ENCODE data around the gene TAGLN3.

DNA sequence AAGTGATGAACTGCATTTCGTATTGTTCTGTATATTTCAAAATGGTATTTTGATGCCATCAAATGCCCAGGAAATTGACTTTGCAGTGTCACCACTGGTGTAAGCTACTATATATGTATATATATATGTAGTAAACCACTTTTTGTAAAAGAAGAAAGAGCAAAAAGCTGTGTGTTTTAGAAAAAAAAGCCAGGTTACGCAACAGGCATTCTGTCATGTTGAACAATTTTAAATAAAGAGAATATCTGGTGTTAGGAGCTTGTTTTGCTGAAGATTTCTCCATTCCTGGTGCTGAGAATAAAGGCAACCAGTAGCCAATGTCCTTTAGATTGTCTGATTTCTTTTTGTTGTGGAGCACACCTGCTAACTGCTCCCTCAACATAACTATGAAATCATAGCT is 23.6 kb upstream of the TAGLN3 start:
- TF ChIP-seq EZH2 (IDR thresholded peaks at IDR 0.05; ENCODE audit: borderline replicate concordance, low read length): no peak
- TF ChIP-seq, protein P1, sequence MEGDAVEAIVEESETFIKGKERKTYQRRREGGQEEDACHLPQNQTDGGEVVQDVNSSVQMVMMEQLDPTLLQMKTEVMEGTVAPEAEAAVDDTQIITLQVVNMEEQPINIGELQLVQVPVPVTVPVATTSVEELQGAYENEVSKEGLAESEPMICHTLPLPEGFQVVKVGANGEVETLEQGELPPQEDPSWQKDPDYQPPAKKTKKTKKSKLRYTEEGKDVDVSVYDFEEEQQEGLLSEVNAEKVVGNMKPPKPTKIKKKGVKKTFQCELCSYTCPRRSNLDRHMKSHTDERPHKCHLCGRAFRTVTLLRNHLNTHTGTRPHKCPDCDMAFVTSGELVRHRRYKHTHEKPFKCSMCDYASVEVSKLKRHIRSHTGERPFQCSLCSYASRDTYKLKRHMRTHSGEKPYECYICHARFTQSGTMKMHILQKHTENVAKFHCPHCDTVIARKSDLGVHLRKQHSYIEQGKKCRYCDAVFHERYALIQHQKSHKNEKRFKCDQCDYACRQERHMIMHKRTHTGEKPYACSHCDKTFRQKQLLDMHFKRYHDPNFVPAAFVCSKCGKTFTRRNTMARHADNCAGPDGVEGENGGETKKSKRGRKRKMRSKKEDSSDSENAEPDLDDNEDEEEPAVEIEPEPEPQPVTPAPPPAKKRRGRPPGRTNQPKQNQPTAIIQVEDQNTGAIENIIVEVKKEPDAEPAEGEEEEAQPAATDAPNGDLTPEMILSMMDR (conservative IDR thresholded peaks at IDR 0.05 in 1 of 2, IDR thresholded peaks at IDR 0.05 in 1 of 2; ENCODE audit: extremely low read depth in 1 of 2, insufficient read depth in 1 of 2, low read depth in 1 of 2, low read length in 2 of 2): no peak

Measured in mammary epithelial cell (primary cell).